HepG2 (cell line): ENCODE measurements around the gene CCDC174. TPM values are rescaled to one million over a fixed set of nuclear protein-coding genes. Genes with fewer than 3 reads are reported as not detected.
A peak's percentile ranks its signal among the peaks of the same experiment; 100 is the strongest.

ENCODE experiments used
- AGO1 ChIP-seq: fragments of 200-400 bp; formaldehyde crosslinking; IDR thresholded peaks from 2 replicates; pipeline ENCODE4 v1.6.1; 2017; ENCODE audit warnings: mild to moderate bottlenecking, low read depth, low read length, moderate library complexity; ENCODE audit not compliant: poor library complexity, severe bottlenecking
- ATF1 ChIP-seq: IDR thresholded peaks from 2 replicates; pipeline ENCODE4 v1.6.1; 2016; ENCODE audit warnings: mild to moderate bottlenecking, control low read depth
- JARID2 ChIP-seq: sonication (generic); formaldehyde crosslinking; IDR thresholded peaks from 2 replicates; pipeline ENCODE4 v1.8.1; 2023; ENCODE audit warnings: missing genetic modification reagents, inconsistent platforms; ENCODE audit not compliant: insufficient replicate concordance
- KAT8 ChIP-seq: IDR thresholded peaks from 2 replicates; pipeline ENCODE4 v1.6.1; 2016; ENCODE audit warnings: missing genetic modification reagents, missing compliant biosample characterization
- MAZ ChIP-seq, 2 experiments: sonication (generic) in 1 of 2; formaldehyde crosslinking in 1 of 2; IDR thresholded peaks; 2 replicates each; pipeline versions ENCODE4 v1.5.0 to v1.6.1; 2012 to 2020; ENCODE audit warnings: low read depth in 2 of 2, mild to moderate bottlenecking in 2 of 2, borderline replicate concordance in 1 of 2, improper control_type of control experiment in 1 of 2, low read length in 1 of 2, missing genetic modification reagents in 1 of 2, moderate library complexity in 1 of 2
- MLXIP ChIP-seq: sonication (generic); formaldehyde crosslinking; IDR thresholded peaks from 2 replicates; pipeline ENCODE4 v1.9.0; 2021; ENCODE audit warnings: missing genetic modification reagents, borderline replicate concordance
- PAF1 ChIP-seq: IDR thresholded peaks from 2 replicates; pipeline ENCODE4 v1.6.1; 2016; ENCODE audit warnings: missing genetic modification reagents, missing compliant biosample characterization
- RCOR2 ChIP-seq: IDR thresholded peaks from 2 replicates; pipeline ENCODE4 v1.6.1; 2016; ENCODE audit warnings: missing biosample characterization, missing genetic modification reagents
- SAP130 ChIP-seq: IDR thresholded peaks from 2 replicates; pipeline ENCODE4 v1.6.1; 2016; ENCODE audit warnings: low read depth
- SKIL ChIP-seq: sonication (generic); formaldehyde crosslinking; IDR thresholded peaks from 2 replicates; pipeline ENCODE4 v1.8.0; 2022; ENCODE audit warnings: missing genetic modification reagents, mild to moderate bottlenecking, moderate library complexity, borderline replicate concordance
- SNAPC2 ChIP-seq: sonication (generic); formaldehyde crosslinking; IDR thresholded peaks from 2 replicates; pipeline ENCODE4 v1.8.1; 2022; ENCODE audit warnings: mild to moderate bottlenecking, missing genetic modification reagents
- SOX13 ChIP-seq, 3 experiments: fragments of 450-650 bp in 1 of 3; sonication (generic) in 1 of 3; formaldehyde crosslinking in 1 of 3; IDR thresholded peaks in 2 of 3; conservative IDR thresholded peaks in 1 of 3; 2 replicates each; pipeline versions ENCODE4 v1.5.0 to v1.6.1; 2016 to 2020; ENCODE audit warnings: antibody characterized with exemption in 1 of 3, mild to moderate bottlenecking in 1 of 3, missing compliant biosample characterization in 1 of 3, missing genetic modification reagents in 1 of 3, moderate library complexity in 1 of 3
- THYN1 ChIP-seq: sonication (generic); formaldehyde crosslinking; IDR thresholded peaks from 2 replicates; pipeline ENCODE4 v1.8.1; 2023; ENCODE audit warnings: low read depth, mild to moderate bottlenecking, moderate library complexity, missing genetic modification reagents, borderline replicate concordance
- XBP1 ChIP-seq: sonication (generic); formaldehyde crosslinking; IDR thresholded peaks from 2 replicates; pipeline ENCODE4 v1.5.0; 2020; ENCODE audit warnings: missing genetic modification reagents
- ZNF431 ChIP-seq: sonication (generic); formaldehyde crosslinking; IDR thresholded peaks from 2 replicates; pipeline ENCODE4 v1.9.0; 2022; ENCODE audit warnings: missing genetic modification reagents, low read depth, mild to moderate bottlenecking, borderline replicate concordance
- ZNF572 ChIP-seq: sonication (generic); formaldehyde crosslinking; IDR thresholded peaks from 2 replicates; pipeline ENCODE4 v1.5.1; 2020; ENCODE audit warnings: mild to moderate bottlenecking, missing genetic modification reagents
- ZNF749 ChIP-seq: sonication (generic); formaldehyde crosslinking; IDR thresholded peaks from 2 replicates; pipeline ENCODE4 v1.8.0; 2022; ENCODE audit warnings: mild to moderate bottlenecking, missing genetic modification reagents, moderate library complexity, borderline replicate concordance
- polyA plus RNA-seq, 8 experiments: library from polyadenylated mRNA; depleted of rRNA in 3 of 8; stranded (reverse) in 7 of 8; unstranded in 1 of 8; fragments of >200 nt; fragmentation: Illumina TruSeq in 4 of 8; extraction: Trizol in 4 of 8; gene quantifications; 2 replicates each; pipeline versions ENCODE4 v1.2.1 to v1.2.3, GENCODE V29; 2011 to 2016; ENCODE audit warnings: low read depth in 4 of 8, missing spikeins in 1 of 8, mixed read lengths in 1 of 8; ENCODE audit not compliant: insufficient read depth in 1 of 8
- total RNA-seq, 5 experiments: library from RNA; depleted of rRNA; stranded (reverse); fragments of >200 nt; fragmentation: Illumina TruSeq; extraction: Trizol; gene quantifications; 2 replicates each; pipeline ENCODE4 v1.2.3, GENCODE V29; 2016; ENCODE audit warnings: low read depth in 1 of 5

The CCDC174 gene
- total and polyA plus RNA-seq, 2 of the 13 experiments (the other 11 are each of a cell fraction or from before 2014, with no cell fraction given) = 5.4 to 11.0 TPM

GRCh38 chr3:14678015-14678503 lies 26.5 kb downstream of the CCDC174 start (continued):
- TF ChIP-seq JARID2 (no peak), XBP1 (CRISPR knock-in tag) (peak; percentile 83; the same call in 1 of the 2 replicates), SKIL (CRISPR knock-in tag) (peak; percentile 64; the same call in 1 of the 2 replicates), ZNF749 (peak; percentile 94; the same call in 1 of the 2 replicates), SNAPC2 (CRISPR knock-in tag) (peak; percentile 90; the same call in 1 of the 2 replicates), SAP130 (CRISPR knock-in tag) (peak; percentile 88), ZNF572 (CRISPR knock-in tag) (no peak), ATF1 (CRISPR knock-in tag) (peak; percentile 87), RCOR2 (peak; percentile 77; the same call in 1 of the 2 replicates), KAT8 (CRISPR knock-in tag) (peak; percentile 73), MLXIP (CRISPR knock-in tag) (peak; percentile 77; the same call in 1 of the 2 replicates), THYN1 (CRISPR knock-in tag) (no peak), SOX13 (IDR thresholded peaks at IDR 0.05) (peak; percentile 81), SOX13 (CRISPR knock-in tag; conservative IDR thresholded peaks at IDR 0.05 in 1 of 2, IDR thresholded peaks at IDR 0.05 in 1 of 2) (peak in 1 of 2 experiments; percentile 98; a peak in 2 of 4 replicates), MAZ (IDR thresholded peaks at IDR 0.05; ENCODE audit: borderline replicate concordance, low read depth, low read length) (no peak), MAZ (CRISPR knock-in tag; IDR thresholded peaks at IDR 0.05; ENCODE audit: low read depth) (peak; percentile 31; the same call in 1 of the 2 replicates), PAF1 (CRISPR knock-in tag) (no peak; the same call in 1 of the 2 replicates), AGO1 (no peak), ZNF431 (peak; percentile 68; the same call in 1 of the 2 replicates)
